Eye (tissue), 1 donor: ENCODE results near the gene ANKRD52.
"Not testable (repeated sequence)": the region's sequence is repeated elsewhere in the genome, so short reads cannot be mapped to it uniquely, and the experiment has no call there.

Experiments used
- DNase-seq: peaks from one replicate; pipeline ENCODE4 v3.0.0-alpha.2; 2015

Gene ANKRD52

DNA sequence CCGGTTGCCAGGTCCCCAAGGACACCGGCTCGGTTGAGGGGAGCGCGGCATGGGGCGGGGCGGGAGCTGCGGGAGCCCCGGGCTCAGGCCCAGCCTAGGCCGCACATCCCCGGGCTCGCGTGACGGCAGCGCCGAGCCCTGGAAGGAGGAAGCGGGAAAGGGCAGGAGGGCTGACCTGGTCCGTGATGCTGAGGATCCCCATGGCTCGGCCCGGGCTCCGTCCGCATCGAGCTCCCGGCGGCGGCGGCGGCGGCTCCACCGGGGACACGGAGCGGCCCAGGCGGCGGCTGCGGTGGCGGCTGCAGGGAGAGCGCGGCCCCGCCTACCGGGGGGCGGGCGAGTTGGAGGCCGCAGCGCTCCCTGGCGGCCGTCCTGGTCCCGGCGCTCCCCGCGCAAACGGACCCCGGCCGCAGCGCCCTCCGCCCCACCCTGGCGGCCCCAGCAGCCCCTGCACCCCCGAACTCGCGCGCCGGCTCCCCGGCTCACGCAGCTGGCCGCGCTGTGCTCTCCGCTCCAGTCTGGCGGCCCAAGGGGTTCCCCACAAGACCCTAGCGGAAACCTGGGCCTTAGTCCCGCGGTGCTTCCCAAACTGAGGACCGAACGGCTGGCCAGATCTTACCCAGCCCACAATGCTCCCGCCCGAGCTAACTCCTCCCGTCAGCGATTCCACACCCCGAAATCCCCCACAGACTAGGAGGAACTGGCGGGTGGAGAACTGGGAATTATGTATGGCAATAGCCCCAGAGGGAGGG is at the start of gene ANKRD52:
ANKRD52 (minus strand) TSS at position 317 of the 752 bp plus-strand sequence; CDS start at position 202, 115 bp downstream.
- peak; percentile 94 for DNase-seq

DNA sequence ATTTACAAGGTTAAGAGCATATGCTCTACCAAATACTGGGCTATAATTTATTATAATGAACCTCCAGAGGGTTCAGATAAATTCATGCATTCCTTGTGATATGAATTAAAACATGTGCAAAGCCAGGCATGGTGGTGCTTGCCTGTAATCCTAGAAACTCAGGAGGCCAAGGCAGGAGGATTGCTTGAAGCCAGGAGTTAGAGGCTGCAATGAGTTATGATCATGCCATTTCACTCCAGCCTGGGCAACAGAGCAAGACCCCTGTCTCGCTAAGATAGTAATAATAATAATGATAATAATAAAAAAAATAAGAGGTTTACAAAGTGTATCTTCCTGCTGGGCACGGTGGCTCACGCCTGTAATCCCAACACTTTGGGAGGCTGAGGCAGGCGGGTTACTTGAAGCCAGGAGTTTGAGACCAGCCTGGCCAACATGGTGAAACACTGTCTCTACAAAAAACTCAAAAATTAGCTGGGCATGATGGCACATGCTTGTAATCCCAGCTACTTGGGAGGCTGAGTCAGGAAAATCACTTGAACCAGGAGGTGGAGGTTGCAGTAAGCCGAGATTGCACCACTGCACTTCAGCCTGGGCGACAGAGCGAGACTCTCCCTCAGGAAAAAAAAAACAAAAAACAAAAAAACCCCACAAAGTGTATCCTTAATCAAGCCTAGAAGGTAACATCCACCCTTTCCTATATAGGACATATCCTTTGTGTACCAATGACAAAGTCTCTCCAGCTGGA is 49.2 kb upstream of the ANKRD52 start:
- no peak for DNase-seq

DNA sequence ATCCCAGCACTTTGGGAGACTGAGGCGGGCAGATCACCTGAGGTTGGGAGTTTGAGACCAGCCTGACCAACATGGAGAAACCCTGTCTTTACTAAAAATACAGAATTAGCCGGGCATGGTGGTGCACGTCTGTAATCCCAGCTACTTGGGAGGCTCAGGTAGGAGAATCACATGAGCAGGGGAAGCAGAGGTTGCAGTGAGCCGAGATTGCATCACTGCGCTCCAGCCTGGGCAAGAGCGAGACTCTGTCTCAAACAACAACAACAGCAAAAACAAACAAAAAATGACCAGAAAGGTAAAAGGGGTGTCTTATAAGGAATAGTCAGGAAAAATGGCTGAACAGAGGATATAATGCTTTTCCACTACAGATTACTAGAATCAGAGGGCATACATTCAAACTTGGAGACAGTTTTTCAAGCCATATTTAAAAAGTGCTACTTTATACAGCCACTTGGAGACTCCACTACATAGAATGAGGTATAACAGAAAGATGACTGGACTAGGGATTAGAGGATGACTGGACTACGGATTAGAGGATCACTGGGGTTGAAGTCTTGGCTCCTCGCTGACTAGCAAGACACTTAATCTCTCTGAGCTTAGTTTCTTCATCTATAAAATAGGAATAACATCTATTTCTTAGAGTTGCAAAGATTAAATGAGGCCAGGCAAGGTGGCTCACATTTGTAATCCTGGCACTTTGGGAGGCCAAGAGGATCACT is 46.8 kb upstream of the ANKRD52 start:
- DNase-seq = no peak

DNA sequence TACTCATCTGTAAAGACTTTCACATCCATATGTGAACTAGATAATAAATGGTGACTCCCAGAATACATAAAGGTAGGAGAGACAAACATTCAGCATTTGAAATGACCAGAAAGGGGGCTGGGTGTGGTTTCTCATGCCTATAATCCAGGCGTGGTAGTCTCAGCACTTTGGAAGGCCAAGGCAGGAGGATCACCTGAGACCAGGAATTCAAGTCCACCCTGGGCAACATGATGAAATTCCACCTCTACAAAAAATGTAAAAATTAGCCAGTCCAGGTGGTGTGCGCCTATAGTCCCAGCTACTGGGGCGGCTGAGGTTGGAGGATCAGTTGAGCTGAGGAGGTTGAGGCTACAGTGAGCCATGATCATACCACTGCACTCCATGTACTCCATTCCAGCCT is 46.1 kb upstream of the ANKRD52 start:
- DNase-seq = no peak

DNA sequence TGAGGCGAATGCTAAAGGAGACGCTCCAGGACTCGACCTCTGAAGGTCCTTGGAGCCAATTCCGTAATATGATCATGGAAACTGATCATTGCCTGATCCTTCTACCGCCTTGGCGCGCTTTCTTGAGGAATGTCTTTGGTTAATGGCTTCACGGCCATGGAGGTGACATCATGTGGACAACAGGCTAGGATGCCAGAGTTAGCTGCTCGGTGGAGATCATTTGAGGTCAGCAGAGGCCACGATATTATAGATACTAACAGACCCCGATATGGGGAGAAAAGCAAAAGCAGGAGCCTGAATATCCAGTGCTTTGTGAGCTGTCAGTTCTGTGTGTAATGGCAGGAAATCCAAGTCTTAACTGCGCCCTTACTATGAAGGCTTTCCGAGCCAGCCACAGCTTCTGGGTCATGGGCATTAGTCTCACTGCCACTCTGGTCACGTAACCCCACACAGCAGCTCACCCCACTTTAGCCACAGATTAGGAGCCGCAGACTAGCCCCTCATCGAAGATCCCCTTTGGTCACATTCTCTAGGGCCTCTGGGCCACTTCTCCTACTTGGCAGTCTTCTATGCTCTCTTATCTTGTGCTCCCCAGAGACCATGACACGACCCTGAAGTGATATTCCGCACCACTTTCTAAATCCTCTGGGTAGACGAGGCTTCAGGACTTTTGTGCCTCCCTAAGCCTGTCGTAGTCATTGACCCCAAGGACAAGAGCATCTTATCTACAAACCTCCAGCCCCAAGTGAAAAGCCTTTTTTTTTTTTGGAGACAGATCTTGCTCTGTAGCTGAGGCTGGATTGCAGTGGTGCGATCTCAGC is 42.7 kb upstream of the ANKRD52 start:
- DNase-seq = no peak

DNA sequence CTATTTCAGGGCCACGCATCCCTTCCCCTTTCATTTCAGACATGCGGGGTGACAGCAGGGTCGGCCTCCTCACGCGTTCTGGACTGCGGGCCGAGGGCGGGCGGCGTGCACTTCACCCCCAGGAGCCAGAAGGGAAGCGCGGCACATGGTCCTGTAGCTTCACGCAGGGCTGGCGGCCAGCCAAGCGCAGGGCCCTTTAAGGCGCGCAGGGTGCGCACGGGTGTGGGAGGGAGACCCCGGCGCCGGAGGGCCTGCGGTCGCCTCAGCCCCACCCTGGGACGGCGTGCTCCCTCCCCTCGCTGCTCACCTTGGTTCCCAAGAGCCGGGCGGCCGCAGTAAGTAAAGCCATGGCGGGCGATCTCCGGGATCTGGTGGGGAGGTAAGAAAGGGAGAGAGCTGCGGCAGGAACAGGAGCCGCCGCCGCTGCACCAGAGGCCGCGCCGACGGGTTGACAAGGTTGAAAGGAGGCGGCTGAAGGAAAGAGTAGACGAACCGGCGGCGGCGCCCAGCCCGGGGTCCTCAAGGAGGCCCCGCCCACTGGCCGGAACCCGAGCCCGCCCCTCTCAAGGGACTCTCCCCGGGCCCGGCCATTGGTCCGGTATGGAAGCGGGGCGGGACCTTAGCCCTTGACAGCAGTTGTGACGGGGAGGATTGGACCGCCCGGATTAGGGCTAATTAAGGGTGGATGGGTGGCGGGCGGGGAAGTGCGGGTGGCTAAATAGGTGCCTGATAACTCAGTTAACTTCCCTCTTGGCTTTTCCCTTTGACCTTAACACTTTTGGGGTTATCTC is 41.9 kb upstream of the ANKRD52 start, which contains the start of gene CS:
CS (minus strand) TSS at position 478 of the 791 bp plus-strand sequence; CDS start at position 349, 129 bp downstream.
- peak; percentile 99 for DNase-seq

DNA sequence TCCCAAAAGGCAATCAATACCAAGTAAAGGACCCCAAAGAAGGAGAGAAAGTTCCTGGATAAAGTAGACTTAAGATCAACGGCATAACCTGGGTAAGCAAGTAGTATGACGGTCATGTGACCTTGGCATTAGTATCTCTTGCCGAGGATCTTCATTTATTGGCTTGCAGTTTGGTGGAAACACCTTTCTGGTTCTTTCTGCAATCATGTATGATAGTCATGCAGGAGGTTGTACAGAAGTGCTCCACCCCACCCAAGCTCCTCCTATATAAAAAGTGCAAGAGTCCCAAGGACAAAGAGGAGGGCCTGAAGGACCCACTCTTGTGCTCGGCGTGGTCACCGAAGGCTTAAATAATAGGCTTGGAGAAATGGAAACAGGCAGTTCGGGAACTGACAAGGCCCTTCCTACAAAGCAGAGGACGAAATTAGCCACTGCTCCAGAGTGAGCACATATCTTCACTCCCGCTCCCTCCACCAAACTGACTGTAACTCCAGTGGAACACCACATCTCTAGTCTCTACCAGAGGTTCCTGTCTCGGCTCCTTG is 41.2 kb upstream of the ANKRD52 start:
- DNase-seq = peak; percentile 11

DNA sequence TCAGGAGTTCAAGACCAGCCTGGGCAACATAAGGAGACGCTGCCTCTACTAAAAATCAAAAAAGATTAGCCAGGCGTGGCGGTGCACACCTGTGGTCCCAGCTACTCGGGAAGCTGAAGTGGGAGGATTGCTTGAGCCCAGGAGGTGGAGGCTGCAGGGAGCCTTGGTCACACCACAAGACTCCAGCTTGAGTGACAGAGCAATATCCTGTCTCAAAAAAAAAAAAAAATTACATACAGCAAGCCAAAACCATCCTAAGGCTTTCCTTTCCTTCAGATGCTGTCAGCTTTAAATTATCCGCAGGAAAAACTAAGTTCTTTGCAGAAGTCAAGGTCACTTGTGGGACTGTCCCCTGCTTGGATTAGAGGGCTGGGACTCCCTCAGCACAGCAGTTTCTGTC is 40.6 kb upstream of the ANKRD52 start:
- DNase-seq = no peak

DNA sequence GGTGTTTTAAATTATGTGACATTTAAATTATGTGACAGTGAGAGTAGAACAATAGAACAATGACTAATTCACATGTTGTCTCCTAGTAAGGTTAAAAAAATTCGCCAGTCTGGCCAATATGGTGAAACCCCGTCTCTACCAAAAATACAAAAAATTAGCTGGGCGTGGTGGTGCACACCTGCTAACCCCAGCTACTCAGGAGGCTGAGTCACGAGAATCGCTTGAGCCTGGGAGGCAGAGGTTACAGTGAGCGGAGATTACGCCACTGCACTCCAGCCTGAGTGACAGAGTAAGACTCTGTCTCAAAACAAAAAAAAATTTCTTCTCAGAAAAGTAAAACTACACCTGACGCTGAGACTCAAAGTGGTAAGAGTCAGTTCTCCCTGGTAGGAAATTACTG is 39.2 kb upstream of the ANKRD52 start:
- no peak for DNase-seq

DNA sequence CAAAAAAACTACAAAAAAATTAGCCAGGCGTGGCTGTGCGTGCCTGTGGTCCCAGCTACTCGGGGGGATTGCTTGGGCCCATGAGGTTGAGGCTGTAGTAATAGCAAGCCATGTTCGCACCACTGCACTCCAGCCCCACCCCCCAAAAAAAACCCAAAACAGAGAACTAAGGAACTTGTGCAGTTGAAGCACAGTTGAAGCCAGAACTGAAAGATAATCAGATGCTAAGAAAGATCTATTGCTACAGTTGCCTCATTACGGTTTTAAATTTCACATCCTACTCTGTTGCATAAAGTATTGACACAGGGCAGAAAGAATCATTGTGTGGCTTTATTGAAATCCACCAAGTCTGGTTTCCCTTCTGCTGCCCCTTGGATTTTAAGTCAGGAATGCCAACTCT is 38.1 kb upstream of the ANKRD52 start:
- no peak for DNase-seq

DNA sequence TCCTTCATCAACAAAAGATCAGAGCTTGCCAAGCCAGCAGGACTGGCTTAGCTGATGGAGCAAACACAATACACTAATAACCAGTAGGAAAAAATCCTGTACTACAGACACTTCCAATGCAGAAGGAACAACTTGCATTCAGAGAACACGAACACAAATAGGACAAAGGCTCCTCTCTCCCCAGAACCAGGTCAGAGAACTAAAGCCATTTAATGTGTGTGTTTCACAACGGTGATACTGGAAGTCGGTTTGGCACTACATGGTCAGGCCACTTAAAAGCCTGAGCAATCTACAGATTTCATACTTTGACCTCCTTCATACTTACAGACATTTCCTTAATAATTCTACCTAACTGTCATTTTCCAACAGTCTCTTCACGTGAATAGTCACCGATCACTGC is 35.6 kb upstream of the ANKRD52 start:
- no peak for DNase-seq

DNA sequence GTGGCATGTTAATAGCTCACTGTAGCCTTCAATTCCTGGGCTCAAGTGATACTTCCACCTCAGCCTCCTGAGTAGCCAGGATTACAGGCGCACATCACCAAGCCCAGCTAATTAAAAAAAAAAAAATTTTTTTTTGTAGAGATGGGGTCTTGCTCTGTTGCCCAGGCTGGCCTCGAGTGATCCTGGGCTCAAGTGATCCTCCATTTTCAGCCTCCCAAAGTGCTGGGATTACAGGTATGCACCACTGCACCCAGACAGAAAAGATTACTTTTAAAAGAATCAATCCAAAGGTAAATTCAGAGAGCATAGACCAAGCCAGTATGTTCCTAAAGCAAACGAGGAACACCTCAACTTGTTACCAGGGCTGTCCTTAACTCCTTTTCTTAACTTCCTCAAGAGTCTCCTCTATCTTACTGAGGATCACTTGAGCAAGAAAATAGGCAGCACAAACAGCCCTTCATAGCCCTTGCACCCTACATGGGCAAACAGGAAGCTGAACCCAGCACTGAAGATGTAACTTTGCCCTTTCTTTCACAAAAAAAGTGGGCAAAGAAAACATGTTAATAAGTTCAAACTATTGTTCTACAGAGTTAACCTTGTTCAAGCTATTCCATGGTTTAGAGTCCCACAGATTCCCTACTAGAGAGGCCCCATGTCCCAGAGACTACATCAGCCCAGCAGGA is 30.7 kb upstream of the ANKRD52 start:
- DNase-seq = no peak

DNA sequence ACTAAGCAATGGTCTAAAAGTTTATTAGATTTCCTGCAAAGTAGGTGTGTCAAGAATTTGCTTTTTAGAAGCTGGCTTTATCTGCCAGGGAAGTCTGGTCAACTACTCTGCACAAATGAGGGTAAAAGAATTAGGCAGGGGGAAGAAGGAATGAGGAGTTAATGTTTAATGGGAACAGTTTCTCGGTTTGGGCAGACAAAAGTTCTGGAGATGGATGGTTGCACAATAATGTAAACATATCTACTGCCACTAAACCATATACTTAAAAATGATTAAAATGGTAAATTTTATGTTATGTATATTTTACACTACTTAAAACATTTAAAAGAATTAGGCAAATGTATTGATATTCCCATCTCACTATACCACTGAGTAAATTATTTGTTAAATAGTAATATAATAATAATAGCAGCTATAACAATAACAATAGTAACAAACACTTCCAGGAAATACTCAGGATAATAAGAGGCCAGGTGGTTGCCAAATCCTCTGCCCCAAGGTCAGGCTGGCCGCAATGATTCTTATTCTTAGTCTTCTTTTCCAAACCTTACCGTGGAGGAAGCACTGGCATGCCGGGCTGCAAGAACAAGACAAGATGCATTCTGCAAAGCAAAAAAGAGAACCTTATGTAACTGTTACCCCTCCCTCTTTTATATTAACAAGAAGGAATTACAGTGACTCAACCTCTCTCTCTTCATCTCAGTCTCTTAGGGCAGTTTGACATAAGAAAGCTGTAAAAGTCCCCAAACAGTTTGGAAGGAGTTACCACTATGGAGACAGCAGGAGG is 28.1 kb upstream of the ANKRD52 start:
- no peak for DNase-seq

DNA sequence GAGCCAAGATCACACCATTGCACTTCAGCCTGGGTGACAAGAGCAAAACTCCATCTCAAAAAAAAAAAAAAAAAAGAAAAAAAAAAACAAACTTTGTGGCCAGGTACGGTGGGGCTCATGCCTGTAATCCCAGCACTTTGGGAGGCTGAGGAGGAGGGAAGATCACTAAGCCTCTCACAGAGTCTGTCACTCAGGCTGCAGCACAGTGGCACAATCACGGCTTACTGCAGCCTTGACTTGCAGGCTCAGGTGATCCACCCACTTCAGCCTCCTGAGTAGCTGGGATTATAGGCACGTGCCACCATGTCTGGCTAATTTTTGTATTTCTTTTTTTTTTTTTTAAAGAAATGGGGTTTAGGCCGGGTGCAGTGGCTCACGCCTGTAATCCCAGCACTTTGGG is 26.1 kb upstream of the ANKRD52 start:
- not testable (repeated sequence) for DNase-seq

DNA sequence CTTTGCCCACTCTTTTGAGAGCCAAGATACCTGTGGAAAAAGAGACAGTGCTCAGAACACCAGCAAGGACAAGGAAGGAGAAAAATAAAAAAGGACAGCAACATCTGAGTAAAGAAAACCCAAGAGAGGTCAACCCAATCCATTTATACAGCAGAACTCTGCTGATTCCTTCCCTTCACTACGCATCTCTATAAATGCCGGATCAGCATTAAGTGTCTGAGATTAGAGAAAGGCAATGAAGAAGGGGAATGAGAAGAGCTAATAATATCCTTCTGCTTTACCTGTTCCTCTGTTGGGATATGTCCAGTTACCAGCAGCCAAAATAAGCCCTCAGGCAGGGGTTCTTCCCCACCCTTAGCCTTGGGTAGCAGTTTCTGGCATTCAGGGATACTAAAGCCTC is 24.4 kb upstream of the ANKRD52 start:
- DNase-seq = no peak

DNA sequence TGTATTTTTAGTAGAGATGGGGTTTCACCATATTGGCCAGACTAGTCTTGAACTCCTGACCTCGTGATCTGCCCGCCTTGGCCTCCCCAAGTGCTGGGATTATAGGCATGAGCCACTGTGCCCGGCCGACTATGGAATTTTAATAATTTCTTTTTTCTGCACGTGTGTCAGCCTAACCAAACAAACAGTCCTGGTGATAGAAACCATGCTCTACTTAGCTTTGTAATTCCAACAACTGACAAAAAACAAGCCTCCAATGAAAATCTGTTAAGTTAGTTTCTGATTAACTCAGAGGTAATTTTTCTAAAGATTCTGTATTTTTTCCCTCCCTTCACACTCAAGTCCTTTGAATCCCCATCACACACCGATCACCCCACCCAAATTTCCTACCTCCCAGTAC is 23.8 kb upstream of the ANKRD52 start:
- no peak for DNase-seq

DNA sequence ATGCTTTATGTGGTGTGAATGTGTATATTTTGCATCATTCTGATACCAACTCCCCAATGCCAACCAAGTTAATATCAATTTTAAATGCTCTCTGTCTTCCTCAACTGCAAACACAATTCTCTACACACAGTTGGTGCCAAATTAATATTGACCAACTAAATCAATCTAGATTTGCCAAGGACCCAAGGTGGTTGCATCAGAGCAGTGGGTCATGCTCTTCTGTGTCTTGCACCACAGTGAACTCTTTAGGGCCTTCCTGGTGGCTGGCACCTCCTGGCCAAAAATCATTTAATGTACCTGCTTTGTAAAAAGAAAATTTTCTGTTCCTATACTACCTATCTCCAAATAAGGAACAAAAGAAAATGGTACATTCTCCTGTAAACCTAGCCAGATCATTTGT is 22.7 kb upstream of the ANKRD52 start:
- no peak for DNase-seq

DNA sequence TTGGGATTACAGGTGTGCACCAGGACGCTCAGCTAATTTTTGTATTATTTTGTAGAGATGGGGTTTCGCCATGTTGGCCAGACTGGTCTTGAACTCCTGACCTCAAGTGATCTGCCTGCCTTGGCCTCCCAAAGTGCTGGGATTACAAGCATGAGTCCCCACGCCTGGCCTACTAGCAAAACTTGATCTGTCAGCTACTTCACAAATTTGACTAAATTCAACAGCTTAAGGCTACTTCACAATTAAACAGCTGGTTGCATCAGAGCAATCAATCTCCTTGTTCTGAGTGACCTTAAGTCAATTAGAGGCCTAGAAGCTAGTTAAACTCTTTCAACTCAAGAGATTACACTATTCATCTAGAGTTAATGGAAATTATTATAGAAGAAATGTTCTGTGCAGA is 20.7 kb upstream of the ANKRD52 start:
- no peak for DNase-seq

DNA sequence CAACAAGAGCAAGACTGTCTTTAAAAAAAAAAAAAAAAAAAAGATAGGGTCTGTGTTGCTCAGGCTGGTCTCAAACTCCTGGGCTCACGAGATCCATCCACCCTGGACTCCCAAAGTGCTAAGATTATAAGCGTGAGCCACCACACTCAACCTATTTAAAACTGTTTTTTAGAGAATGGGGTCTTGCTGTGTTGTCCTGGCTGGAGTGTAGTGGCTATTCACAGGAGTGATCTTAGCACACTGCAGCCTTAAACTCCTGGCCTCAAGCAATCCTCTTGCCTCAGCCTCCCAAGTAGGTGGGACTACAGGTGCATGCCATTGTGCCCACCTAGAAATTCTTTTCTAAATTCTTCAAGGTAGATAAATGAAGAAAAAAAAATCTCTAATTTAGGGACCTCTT is 16.1 kb upstream of the ANKRD52 start:
- DNase-seq = no peak

DNA sequence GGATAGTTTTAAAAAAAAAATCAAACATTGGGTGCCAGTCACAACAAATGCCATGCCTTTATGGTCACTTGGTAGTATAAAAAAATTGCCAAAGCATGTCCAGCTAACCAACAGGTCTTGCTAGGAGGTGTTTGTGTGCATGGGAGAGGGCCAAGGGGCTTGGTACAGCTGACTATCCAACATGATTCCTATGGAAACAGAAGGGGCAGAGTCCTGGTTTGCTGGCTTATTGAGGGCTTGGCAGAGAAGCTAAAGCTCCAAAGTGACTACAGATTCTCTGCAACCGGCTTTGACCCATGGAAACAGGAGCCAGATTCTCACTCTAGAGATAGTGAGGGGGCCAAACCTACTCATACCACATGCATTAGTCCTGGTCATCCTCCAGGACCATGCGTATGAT is 14.3 kb upstream of the ANKRD52 start:
- not testable (repeated sequence) for DNase-seq
